Mammary epithelial cell (primary cell): ENCODE results near the gene LYRM9.

Experiments used
- CTCF ChIP-seq, 2 donors: IDR thresholded peaks in 1 of 2; conservative IDR thresholded peaks in 1 of 2; 2 replicates each; pipeline ENCODE4 v1.5.1; 2011 to 2012; ENCODE audit warnings: inconsistent platforms in 2 of 2, low read length in 2 of 2, mild to moderate bottlenecking in 2 of 2, control low read depth in 1 of 2, low read depth in 1 of 2; ENCODE audit not compliant: insufficient read depth in 1 of 2; ENCODE audit errors: extremely low read depth in 1 of 2
- EZH2 ChIP-seq: IDR thresholded peaks from 2 replicates; pipeline ENCODE4 v1.6.1; 2012; ENCODE audit warnings: low read length, inconsistent platforms, borderline replicate concordance

GRCh38 chr17:27920569-27920968 is 27.4 kb upstream of the LYRM9 start:
- no peak for TF ChIP-seq CTCF (conservative IDR thresholded peaks at IDR 0.05 in 1 of 2, IDR thresholded peaks at IDR 0.05 in 1 of 2; ENCODE audit: extremely low read depth in 1 of 2, insufficient read depth in 1 of 2, low read depth in 1 of 2, low read length in 2 of 2)
- no peak for TF ChIP-seq EZH2
